HFFc6 (cell line): ENCODE data around the gene JHY. TPM values are rescaled to one million over a fixed set of nuclear protein-coding genes. Genes with fewer than 3 reads are reported as not detected.
A peak's percentile ranks its signal among the peaks of the same experiment; 100 is the strongest.
"Not testable (repeated sequence)": the region's sequence is repeated elsewhere in the genome, so short reads cannot be mapped to it uniquely, and the experiment has no call there.

Experiments used
- DNase-seq: peaks from one replicate; pipeline ENCODE4 v3.0.0-alpha.2; 2018
- H3K27ac Mint-ChIP-seq: 2 replicates; pipeline ENCODE4 v1.8.0; 2020; ENCODE audit warnings: mild to moderate bottlenecking, mixed read lengths
- H3K27me3 Mint-ChIP-seq: 2 replicates; pipeline ENCODE4 v1.8.0; 2021; ENCODE audit warnings: mild to moderate bottlenecking, moderate library complexity, mixed read lengths; ENCODE audit not compliant: insufficient read depth
- H3K36me3 Mint-ChIP-seq: 2 replicates; pipeline ENCODE4 v1.8.0; 2021; ENCODE audit warnings: low read depth, mixed read lengths
- H3K4me1 Mint-ChIP-seq: 2 replicates; pipeline ENCODE4 v1.8.0; 2020; ENCODE audit warnings: low read depth, mixed read lengths
- H3K4me3 Mint-ChIP-seq: 2 replicates; pipeline ENCODE4 v1.8.0; 2020; ENCODE audit warnings: mild to moderate bottlenecking, moderate library complexity, mixed read lengths
- H3K9me3 Mint-ChIP-seq: 2 replicates; pipeline ENCODE4 v1.8.0; 2020; ENCODE audit warnings: mild to moderate bottlenecking, mixed read lengths
- total RNA-seq, 6 experiments: library from RNA; stranded (reverse); fragmentation: NEBNext Ultra II Directional; extraction: Animal tissue kit (Norgen Biotek cat#: 25700); gene quantifications; 2 replicates in 1 of 6; 3 replicates in 5 of 6; pipeline ENCODE4 v1.2.3, GENCODE V29; 2021
- TF ChIP-seq, protein P1 (sequence below): fragments of 200-600 bp; sonication (generic); IDR thresholded peaks from 2 replicates; pipeline ENCODE4 v1.5.0; 2021; ENCODE audit warnings: antibody characterized with exemption, mild to moderate bottlenecking

JHY gene
- total RNA-seq, 6 experiments from 2014 or later, result 5.2 to 6.4 (median 5.7) TPM

DNA sequence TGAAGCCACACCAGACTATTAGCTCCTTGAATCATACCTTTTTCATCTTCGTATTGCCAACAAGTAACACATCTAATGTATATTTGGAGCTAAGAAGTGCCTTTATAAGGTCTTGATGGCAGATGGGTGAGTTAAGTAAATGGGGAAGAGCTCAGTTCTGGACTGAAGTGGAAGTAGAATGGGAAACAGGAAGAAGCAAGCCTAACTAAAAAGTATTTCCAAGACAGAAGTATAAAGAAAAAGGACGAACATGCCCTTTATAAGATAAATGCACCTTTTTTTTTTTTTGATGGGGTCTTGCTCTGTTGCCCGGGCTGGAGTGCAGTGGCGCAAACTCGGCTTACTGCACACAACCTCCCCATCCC is 29.8 kb upstream of the JHY start:
- H3K27ac Mint-ChIP-seq, result peak overlapping the region; percentile 24
- no peaks in the 10 kb centered on the region for H3K9me3 Mint-ChIP-seq
- DNase-seq, result no peak
- TF ChIP-seq, protein P1, sequence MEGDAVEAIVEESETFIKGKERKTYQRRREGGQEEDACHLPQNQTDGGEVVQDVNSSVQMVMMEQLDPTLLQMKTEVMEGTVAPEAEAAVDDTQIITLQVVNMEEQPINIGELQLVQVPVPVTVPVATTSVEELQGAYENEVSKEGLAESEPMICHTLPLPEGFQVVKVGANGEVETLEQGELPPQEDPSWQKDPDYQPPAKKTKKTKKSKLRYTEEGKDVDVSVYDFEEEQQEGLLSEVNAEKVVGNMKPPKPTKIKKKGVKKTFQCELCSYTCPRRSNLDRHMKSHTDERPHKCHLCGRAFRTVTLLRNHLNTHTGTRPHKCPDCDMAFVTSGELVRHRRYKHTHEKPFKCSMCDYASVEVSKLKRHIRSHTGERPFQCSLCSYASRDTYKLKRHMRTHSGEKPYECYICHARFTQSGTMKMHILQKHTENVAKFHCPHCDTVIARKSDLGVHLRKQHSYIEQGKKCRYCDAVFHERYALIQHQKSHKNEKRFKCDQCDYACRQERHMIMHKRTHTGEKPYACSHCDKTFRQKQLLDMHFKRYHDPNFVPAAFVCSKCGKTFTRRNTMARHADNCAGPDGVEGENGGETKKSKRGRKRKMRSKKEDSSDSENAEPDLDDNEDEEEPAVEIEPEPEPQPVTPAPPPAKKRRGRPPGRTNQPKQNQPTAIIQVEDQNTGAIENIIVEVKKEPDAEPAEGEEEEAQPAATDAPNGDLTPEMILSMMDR, result no peak
- peaks cover 57% of the 10 kb centered on the region for H3K4me1 Mint-ChIP-seq
- no peak overlapping the region for H3K4me3 Mint-ChIP-seq
- no peaks in the 10 kb centered on the region for H3K36me3 Mint-ChIP-seq
- H3K27me3 Mint-ChIP-seq, result no peaks in the 10 kb centered on the region

DNA sequence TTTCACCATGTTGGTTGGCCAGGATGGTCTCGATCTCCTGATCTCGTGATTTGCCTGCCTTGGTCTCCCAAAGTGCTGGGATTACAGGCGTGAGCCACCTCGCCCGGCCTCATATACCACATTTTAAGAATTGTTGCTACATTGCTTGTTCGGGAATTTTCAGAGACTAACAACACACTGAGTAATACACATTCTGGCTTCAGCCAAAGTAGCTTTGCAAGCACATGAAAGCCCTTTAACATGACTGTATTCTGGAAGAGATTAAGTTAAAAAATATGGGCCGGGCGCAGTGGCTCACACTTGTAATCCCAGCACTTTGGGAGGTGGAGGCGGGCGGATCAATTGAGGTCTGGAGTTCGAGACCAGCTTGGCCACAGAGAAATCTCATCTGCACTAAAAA is 29.3 kb upstream of the JHY start:
- H3K27ac Mint-ChIP-seq, result no peak overlapping the region

DNA sequence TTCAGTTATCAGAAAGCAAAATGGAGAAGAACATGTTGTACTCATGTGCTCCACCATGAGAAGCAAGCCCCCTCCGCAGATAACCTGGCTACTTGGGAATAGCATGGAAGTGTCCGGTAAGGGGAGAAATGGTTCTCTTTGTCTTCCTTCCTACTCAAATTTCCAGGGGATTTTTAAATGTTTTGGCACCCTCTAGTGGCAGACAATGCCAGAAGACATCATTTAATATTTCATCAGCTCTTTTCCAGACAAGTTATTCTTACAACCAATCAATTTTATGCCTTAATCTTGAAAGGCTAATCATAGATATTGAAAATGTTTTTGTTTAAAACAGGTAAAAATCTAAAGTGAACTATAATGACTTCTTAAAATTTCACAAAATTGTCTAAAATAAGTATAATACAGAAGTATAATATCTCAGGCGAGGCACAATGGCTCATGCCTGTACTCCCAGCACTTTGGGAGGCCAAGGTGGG is 28.6 kb upstream of the JHY start:
- H3K4me3 Mint-ChIP-seq, result no peak overlapping the region
- TF ChIP-seq, protein P1, result peak; percentile 93
- no peak overlapping the region for H3K27ac Mint-ChIP-seq
- no peaks in the 10 kb centered on the region for H3K36me3 Mint-ChIP-seq
- DNase-seq, result peak; percentile 81
- H3K9me3 Mint-ChIP-seq, result no peaks in the 10 kb centered on the region
- peaks cover 61% of the 10 kb centered on the region for H3K4me1 Mint-ChIP-seq
- no peaks in the 10 kb centered on the region for H3K27me3 Mint-ChIP-seq

More for the DNA sequence above, 29.3 kb upstream of the JHY start:
- TF ChIP-seq, protein P1, result no peak
- Mint-ChIP-seq H3K36me3 (no peaks in the 10 kb centered on the region), H3K9me3 (no peaks in the 10 kb centered on the region), H3K4me3 (no peak overlapping the region), H3K27me3 (no peaks in the 10 kb centered on the region), H3K4me1 (peaks cover 61% of the 10 kb centered on the region)
- no peak for DNase-seq

DNA sequence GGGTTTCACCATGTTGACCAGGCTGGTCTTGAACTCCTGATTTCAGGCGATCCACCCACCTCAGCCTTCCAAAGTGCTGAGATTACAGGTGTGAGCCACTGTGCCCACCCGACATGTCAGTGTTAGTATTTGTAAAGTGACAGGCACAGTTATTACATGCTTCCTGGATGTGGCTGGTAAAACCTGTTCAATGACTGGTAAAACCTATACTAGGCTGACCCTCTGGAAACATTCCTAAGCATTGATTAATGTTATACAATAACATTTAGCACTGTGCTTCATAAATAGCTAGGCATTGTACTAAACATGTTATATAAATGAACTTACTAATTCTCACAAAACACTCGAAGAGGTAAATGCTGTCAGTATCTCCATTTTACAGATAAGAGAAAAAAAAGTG is 20.9 kb upstream of the JHY start:
- TF ChIP-seq, protein P1, result no peak
- Mint-ChIP-seq H3K4me3 (no peak overlapping the region), H3K9me3 (no peaks in the 10 kb centered on the region), H3K36me3 (no peaks in the 10 kb centered on the region), H3K27ac (no peak overlapping the region), H3K4me1 (peaks cover 22% of the 10 kb centered on the region), H3K27me3 (peaks cover 4% of the 10 kb centered on the region)
- DNase-seq, result no peak

DNA sequence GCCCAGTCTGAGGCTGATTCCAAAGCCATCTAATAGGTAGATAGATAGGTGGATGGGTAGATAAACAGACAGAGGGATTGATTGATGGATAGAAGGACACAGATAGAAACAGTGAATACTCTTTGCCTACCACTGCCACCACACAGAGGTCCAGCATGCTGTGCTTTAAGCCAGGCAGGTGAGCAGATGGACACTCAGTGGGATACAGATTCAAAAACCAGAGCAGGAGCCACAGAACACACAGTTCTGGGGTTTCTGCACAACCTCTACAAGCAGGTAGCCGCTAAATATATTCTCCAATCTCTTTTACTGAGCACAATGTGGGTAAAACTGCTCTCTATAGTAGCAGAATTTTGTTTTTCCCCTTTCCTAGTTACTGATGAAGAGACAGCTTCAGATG is 20.5 kb upstream of the JHY start:
- peaks cover 17% of the 10 kb centered on the region for H3K4me1 Mint-ChIP-seq
- no peaks in the 10 kb centered on the region for H3K9me3 Mint-ChIP-seq
- peaks cover 4% of the 10 kb centered on the region for H3K27me3 Mint-ChIP-seq
- TF ChIP-seq, protein P1, result no peak
- H3K27ac Mint-ChIP-seq, result no peak overlapping the region
- no peak overlapping the region for H3K4me3 Mint-ChIP-seq
- DNase-seq, result no peak
- no peaks in the 10 kb centered on the region for H3K36me3 Mint-ChIP-seq

DNA sequence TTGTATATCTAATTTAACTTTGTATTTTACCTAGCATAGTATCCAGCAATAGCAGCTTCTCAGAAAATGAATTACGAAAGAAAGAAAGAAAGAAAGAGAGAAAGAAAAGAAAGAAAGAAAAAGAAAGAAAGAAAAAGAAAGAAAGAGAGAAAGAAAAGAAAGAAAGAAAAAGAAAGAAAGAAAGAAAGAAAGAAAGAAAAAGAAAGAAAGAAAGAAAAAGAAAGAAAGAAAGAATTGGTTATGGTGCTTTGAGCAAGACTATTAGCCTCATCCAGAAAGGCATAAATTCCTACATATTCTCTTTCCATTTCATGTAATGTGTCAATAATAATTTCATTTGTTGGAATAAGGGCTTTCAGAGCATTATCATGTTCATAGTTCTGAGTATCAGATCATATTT is 19.4 kb upstream of the JHY start:
- not testable (repeated sequence) for H3K4me3 Mint-ChIP-seq, H3K27ac Mint-ChIP-seq, H3K9me3 Mint-ChIP-seq, H3K27me3 Mint-ChIP-seq, DNase-seq, H3K36me3 Mint-ChIP-seq, H3K4me1 Mint-ChIP-seq
